Muscle of back (tissue), 11 donors: ENCODE results near the gene S100A1. TPM values are rescaled to one million over a fixed set of nuclear protein-coding genes. Genes with fewer than 3 reads are reported as not detected.
"Not testable (repeated sequence)": the region's sequence is repeated elsewhere in the genome, so short reads cannot be mapped to it uniquely, and the experiment has no call there.

Experiments used
- DNase-seq, 3 donors: peaks; one replicate each; pipeline versions ENCODE4 v3.0.0 to v3.0.0-alpha.2; 2013
- polyA plus RNA-seq, 10 donors: library from polyadenylated mRNA; unstranded; fragments of 120-200 nt; gene quantifications; one replicate each; pipeline ENCODE4 v1.2.1, GENCODE V29; 2013; ENCODE audit not compliant: insufficient read length in 10 of 10

S100A1 gene
- polyA plus RNA-seq, 10 donors = 2.6 to 16.6 (median 10.0) TPM

GRCh38 chr1:153629971-153630370 is 1.7 kb downstream of the S100A1 start:
- DNase-seq = no peak

- no peak for DNase-seq
Measured at GRCh38 chr1:153630384-153630783, 2.1 kb downstream of the S100A1 start.

- no peak for DNase-seq
Measured at GRCh38 chr1:153631047-153632022, 3.1 kb downstream of the S100A1 start.

GRCh38 chr1:153633161-153633753 is 5.0 kb downstream of the S100A1 start:
- no peak for DNase-seq

DNA sequence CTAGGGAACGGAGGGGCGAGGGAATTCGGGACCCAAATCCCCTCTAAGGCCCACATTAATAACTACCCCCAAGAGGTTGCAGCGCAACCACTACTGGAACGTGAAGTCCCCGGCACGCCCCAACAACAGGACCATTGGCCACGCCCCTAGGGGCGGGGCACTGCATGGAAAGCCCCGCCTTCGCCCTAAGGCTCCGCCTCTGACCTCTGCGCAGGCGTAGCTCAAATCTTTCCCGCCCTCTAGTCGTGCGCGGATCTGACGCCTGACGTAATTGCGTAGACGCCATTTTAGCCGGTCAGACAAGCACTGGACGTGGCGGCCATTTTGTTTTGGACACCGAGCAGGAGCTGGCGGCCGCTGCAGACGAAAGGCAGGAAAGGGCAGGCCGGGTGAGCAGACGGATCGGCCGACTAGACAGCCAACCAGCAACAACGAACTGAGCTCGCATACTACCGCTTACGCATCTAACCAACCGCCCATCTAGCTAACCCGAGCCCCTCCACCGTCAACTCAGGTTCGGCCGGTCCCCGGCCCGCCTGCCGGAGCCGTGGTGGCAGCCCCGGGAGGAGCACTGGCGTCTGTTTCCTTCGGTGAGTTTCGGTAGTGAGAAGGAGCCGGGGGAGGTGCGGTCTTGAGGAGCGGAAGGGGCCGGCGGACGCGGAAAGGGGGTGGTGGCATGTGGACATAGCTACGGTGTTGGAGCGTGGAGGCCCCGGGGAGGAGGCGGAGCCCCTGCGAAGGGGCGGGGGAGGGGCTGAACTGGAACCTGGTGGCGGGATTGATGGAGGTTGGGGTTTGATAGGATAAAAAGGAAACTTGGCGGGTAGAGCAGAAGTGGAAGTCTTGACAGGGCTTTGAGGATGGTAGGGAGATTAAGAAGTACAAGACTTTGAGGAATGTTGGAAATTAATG is 5.8 kb downstream of the S100A1 start, which contains the start of gene CHTOP:
CHTOP (plus strand) TSS at position 313 of the 912 bp plus-strand sequence. CDS start 2,523 bp downstream, outside the sequence.
- peak; percentile 99 for DNase-seq

- DNase-seq = no peak
Measured at GRCh38 chr1:153635872-153636271, 7.6 kb downstream of the S100A1 start.

- no peak for DNase-seq
Measured at GRCh38 chr1:153636312-153636711, 8.1 kb downstream of the S100A1 start.

DNA sequence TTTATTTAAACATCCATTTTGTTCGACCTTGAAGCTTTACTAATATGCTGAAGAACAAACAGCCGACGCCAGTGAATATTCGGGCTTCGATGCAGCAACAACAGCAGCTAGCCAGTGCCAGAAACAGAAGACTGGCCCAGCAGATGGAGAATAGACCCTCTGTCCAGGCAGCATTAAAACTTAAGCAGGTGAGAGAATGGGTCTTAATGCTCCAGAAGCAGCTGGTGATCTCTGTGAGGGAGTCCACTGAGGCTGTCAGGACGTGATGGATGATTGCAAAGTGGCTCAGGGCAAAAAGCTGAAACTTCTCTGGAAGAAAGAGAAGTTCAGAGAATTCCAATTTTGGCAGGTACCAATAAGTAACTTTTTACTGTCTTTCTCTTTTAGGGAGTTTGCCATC is 10.0 kb downstream of the S100A1 start:
- DNase-seq = no peak

- DNase-seq = no peak
Measured at GRCh38 chr1:153639280-153639679, 11.0 kb downstream of the S100A1 start.

- not testable (repeated sequence) for DNase-seq
Measured at GRCh38 chr1:153640213-153640612, 12.0 kb downstream of the S100A1 start.

GRCh38 chr1:153640861-153641260 is 12.6 kb downstream of the S100A1 start:
- no peak for DNase-seq

GRCh38 chr1:153642161-153642560 is 13.9 kb downstream of the S100A1 start:
- no peak for DNase-seq

- DNase-seq = no peak
Measured at GRCh38 chr1:153643100-153643499, 14.9 kb downstream of the S100A1 start.

DNA sequence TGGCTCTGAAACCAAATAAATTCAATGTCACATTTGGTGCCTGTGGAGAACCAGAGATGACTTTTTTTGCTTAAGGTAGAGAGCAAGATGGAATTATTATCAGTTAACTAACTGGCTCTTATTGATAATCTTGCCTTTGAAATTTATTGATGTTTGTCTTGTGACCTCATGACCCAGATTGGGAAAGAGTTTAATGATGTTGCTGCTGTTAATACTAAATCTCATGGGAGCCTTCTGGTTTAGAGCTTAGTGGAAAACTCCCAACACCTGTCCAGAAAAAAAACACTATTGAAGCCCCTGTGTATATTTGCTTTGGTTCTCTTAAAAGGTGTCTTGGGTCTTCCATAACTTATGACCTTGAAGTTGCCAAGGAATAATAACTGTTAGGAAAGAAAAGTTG is 15.6 kb downstream of the S100A1 start:
- DNase-seq = no peak

- no peak for DNase-seq
Measured at GRCh38 chr1:153646672-153647345, 18.6 kb downstream of the S100A1 start.

DNA sequence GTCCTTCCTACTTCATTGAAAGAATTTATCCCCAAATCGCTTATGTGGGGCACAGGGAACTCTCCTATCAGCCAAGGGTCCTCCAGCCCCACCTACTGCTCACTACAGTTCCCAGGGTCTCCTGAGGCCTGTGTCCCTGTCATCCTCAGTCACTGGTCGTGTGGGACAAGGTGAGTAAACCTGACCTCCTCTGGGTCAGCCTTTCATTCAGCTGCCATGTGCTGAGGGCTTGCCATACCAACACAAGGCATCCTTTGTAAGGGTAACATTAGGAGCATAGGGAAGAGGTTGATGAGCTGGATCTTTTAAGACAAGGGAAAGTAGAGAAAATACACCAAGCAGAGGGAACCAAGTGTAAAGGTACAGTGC is 19.1 kb downstream of the S100A1 start:
- no peak for DNase-seq

DNA sequence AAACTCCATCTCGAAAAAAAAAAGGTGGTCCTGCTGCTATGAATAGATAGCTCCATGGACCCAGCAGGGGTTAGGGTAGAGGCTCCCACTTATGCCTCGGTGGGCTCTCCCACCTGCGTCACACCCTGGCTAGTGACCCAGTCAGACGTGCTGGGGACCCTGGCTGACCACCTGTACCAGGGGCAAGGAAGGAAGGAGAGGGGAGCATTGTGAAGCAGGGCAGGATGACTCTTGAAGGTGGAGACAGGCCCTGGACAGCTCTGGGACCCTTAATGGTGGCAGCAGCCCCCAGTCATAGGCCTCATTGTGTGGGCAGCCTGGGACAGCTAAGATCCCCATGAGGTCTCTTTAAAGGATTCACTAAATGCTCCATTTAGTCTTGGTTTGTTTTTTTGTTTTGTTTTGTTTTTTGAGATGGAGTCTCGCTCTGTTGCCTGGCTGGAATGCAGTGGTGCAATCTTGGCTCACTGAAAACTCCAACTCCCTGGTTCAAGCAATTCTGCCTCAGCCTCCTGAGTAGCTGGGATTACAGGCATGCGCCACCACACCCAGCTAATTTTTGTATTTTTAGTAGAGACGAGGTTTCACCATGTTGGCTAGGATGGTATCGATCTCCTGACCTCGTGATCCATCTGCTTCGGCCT is 19.9 kb downstream of the S100A1 start:
- no peak for DNase-seq

DNA sequence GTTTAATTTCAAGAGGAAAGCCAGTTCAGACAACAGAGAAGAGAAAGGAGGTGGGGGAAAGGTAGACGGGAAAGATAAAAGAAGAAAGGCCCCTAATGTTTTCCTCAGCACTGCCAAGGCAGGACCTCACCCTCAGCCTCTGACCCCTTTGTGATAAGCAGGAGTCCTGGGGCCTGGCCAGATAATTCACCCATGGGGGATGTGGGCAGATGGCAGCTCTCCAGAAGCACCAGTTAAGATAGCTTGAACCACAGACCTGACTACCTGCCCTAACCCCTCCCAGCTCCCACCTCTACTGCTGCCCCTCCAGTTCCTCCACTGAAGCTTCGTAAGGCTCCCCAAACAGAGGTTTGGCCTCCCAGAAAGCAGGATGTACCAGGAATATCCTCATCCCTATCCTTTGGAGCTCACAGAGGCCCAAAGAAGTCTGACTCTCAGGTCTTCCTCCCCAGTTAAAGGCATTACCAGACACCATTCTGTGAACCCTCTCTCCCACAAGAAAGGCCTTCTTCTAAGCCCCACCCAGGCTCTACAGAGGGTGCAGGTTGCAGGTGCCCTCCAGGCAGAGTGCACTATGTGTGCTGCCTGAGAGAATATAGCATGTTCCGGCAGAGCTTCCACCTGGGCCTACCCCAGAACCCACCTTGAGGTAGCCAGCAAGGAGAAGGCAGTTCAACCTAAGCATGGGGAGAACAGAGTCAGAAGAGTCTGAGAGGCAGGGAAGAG is 21.1 kb downstream of the S100A1 start:
- DNase-seq = no peak

DNA sequence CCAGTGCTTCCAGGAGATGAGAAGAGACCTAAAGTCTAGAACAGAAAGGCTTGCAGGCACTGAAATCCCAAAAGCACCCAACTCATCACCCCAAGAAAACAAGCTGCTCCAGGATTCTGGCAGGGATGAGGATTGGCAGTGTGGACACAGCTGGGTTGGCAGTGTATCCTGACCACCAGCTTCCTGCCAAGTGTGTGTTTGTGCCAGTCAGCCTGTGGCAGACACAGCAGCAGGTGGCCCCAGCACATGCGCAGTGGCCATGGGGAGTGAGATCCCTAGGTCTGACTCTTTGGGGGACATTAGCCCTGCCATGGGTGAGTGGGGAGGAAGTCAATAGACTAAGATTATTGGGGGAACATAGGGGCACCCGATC is 21.6 kb downstream of the S100A1 start:
- DNase-seq = peak in 2 of 3 donors; percentile 72 to 73

DNA sequence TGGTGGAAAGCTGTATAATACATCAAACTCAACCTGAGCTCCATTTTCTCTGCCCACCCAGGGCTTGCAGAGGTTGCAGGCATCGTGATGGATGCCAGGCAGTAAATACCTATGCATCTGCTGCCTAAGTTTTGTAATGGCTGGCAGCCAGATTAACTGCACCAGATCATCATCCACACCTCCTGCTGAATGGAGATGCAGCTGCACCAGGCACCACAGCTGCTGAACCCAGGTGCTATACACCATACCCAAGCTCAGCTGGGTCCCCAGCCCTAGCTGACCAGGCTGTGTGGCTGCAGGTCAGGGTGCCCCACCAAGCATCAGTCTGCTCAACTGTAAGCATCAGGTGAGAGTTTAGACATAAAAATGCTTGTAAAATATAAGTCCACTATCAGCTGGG is 23.5 kb downstream of the S100A1 start:
- no peak for DNase-seq
